Bronchial epithelial cell (primary cell): Measurements from ENCODE around the gene PJA2. TPM values are rescaled to one million over a fixed set of nuclear protein-coding genes. Genes with fewer than 3 reads are reported as not detected.
A peak's percentile ranks its signal among the peaks of the same experiment; 100 is the strongest.

Experiments
- DNase-seq: peaks from one replicate; pipeline ENCODE4 v3.0.0-alpha.2; 2010; ENCODE audit warnings: low read depth
- FAIRE-seq: peaks from 2 replicates; lab custom pipeline; 2011; peaks lifted over from hg19 to GRCh38; lab: Jason Lieb, UNC
- H3K27me3 ChIP-seq: 2 replicates; pipeline ENCODE4 v1.5.1; 2011; ENCODE audit warnings: low read length; ENCODE audit not compliant: control insufficient read depth, insufficient read depth
- H3K36me3 ChIP-seq: 2 replicates; pipeline ENCODE4 v1.5.1; 2011; ENCODE audit warnings: low read length; ENCODE audit not compliant: control insufficient read depth, insufficient read depth
- H3K4me3 ChIP-seq: 2 replicates; pipeline ENCODE4 v1.5.1; 2011; ENCODE audit warnings: mild to moderate bottlenecking, low read depth, low read length, control low read depth
- total RNA-seq: library from RNA; depleted of rRNA; stranded (reverse); fragments of >200 nt; gene quantifications from 2 replicates; pipeline ENCODE4 v1.2.1, GENCODE V29; 2014
- TF ChIP-seq, protein P1 (sequence below): IDR thresholded peaks from 2 replicates; pipeline ENCODE4 v1.5.1; 2011; ENCODE audit warnings: mild to moderate bottlenecking, moderate library complexity, low read length, control low read depth, inconsistent platforms; ENCODE audit not compliant: insufficient read depth, severe bottlenecking

The PJA2 gene
- total RNA-seq, 1 donor from 2014 or later = 50.3 TPM

DNA sequence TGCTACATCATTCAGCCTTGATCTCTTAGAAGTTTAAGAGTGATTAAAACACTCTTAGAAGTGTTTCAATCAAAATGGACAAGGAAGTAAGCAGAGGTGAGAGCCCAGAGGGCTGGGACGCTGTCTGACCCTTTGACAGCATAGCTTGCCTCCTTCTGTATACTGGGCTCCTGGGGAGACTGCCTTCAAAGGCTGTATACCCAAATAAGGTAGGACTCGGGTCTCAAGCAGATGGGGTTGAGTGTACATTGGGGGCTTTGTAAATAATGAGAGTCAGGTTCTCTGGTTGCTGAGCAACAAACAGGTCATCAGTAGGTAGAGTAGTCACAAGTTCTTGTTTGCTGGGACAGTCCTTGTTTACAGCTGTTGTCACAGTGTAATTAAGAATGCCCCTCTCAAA is 97.1 kb downstream of the PJA2 start:
- DNase-seq (no peak), FAIRE-seq (no peak)
- no peaks in the 10 kb centered on the region for H3K27me3 ChIP-seq

DNA sequence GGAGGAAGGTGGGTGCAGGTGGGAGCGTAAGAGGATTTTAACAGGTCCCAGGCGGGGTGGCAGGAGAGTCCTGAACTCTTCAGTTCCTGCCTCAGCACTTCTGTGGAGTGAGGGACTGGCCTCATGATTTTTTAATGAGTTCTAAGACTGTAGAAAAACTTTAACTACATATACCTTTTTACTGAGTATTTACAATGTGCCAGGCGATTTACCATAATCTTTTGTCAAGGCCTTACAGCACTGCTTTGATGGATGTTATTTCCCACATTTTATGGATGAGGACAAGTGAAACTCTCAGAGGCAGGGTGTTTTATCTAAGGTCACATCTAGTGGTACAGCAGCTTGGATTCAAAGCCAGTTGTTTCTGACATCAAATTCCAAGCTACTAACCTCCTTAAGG is 99.5 kb downstream of the PJA2 start:
- DNase-seq (no peak), FAIRE-seq (no peak)
- Histone ChIP-seq H3K4me3 (no peak overlapping the region), H3K36me3 (no peaks in the 10 kb centered on the region), H3K27me3 (no peaks in the 10 kb centered on the region)
- TF ChIP-seq, protein P1, sequence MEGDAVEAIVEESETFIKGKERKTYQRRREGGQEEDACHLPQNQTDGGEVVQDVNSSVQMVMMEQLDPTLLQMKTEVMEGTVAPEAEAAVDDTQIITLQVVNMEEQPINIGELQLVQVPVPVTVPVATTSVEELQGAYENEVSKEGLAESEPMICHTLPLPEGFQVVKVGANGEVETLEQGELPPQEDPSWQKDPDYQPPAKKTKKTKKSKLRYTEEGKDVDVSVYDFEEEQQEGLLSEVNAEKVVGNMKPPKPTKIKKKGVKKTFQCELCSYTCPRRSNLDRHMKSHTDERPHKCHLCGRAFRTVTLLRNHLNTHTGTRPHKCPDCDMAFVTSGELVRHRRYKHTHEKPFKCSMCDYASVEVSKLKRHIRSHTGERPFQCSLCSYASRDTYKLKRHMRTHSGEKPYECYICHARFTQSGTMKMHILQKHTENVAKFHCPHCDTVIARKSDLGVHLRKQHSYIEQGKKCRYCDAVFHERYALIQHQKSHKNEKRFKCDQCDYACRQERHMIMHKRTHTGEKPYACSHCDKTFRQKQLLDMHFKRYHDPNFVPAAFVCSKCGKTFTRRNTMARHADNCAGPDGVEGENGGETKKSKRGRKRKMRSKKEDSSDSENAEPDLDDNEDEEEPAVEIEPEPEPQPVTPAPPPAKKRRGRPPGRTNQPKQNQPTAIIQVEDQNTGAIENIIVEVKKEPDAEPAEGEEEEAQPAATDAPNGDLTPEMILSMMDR = no peak

More for the DNA sequence above, 97.1 kb downstream of the PJA2 start:
- Histone ChIP-seq H3K36me3 (no peaks in the 10 kb centered on the region), H3K4me3 (no peak overlapping the region)
- TF ChIP-seq, protein P1 = no peak

DNA sequence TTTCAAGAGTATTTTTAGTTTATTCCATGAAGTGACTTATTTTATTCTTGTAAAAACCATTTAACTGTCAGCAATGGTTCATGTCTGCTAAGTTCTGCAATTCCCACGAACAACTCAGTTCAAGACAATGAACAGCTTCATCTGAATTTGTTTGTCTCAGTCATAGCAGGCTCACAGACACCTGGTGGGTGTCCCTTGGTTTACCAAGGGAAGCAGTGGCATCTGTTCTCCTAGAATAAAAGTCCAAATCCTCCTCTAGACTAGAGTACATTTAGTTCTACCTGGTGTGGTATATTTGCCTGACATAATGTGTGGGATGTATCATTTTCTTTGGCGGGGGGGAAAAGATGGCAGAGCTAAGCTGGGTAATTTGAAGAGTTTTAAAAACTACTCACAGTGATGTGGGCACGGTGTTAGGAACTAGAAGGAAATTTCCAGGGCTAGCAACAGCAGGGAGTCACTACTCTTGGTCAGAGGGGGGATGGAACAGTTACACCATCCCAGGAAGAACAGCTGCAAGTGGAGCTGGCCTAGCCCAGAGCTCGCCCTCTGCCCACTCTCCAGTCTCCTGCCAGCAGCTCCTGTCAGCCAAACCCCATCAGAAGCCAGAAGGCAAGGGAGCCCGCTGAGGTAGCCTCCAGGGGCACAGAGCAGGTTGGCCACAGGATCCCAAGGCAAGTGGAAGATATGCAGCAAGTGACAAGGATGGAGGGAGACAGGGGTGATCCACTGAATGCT is 100.3 kb downstream of the PJA2 start:
- no peaks in the 10 kb centered on the region for H3K36me3 ChIP-seq
- FAIRE-seq (no peak), DNase-seq (no peak)
- TF ChIP-seq, protein P1 = no peak
- H3K4me3 ChIP-seq = no peak overlapping the region
- H3K27me3 ChIP-seq = no peaks in the 10 kb centered on the region

DNA sequence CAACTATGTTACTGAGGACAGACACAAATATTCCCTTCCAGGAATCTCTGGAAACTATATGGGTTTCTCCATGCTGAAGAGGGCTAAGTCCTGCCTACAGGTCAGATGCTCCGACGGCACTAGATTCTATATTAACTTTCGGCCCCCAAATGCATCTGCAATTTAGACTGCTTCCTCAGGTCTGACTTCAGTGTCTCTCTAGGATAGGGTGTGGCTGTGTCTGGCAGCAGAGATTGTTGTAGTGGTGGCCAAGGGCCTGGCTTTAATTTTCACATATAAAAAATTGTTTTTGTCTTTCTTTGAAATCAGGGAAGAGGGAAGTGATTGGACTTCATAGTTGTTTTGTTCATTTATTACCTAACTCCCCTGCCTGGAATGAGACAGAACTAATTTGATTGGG is 101.8 kb downstream of the PJA2 start:
- Histone ChIP-seq H3K4me3 (no peak overlapping the region), H3K36me3 (no peaks in the 10 kb centered on the region), H3K27me3 (no peaks in the 10 kb centered on the region)
- FAIRE-seq = no peak
- TF ChIP-seq, protein P1 = no peak
- DNase-seq = no peak

DNA sequence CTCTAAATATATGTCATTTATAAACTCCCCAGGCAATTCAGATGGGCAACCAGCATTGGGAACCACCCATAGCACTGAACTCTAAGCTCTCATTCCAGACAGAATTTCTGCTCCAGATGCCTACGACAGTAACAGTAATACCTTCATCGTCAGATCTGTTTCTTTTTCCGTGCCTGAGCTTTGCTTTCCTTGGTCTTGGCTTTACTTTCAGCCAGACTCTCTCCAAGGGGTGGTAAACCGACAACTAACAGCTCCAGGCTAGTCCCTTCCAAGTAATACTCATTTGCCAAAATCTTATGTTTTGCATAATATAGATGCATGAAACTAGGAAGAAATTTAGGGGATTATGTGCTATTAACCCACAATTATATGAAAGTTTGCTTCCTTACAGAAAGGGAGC is 102.3 kb downstream of the PJA2 start:
- DNase-seq (no peak), FAIRE-seq (peak; percentile 28)
- H3K27me3 ChIP-seq = no peaks in the 10 kb centered on the region
- TF ChIP-seq, protein P1 = no peak
- H3K36me3 ChIP-seq = no peaks in the 10 kb centered on the region
- no peak overlapping the region for H3K4me3 ChIP-seq

- DNase-seq (no peak), FAIRE-seq (no peak)
- TF ChIP-seq, protein P1 = no peak
- no peaks in the 10 kb centered on the region for H3K27me3 ChIP-seq
- no peak overlapping the region for H3K4me3 ChIP-seq
- no peaks in the 10 kb centered on the region for H3K36me3 ChIP-seq
Measured at GRCh38 chr5:109305352-109305751, 104.4 kb downstream of the PJA2 start.
